ENCODE results near the gene LOXHD1.

The LOXHD1 gene

DNA sequence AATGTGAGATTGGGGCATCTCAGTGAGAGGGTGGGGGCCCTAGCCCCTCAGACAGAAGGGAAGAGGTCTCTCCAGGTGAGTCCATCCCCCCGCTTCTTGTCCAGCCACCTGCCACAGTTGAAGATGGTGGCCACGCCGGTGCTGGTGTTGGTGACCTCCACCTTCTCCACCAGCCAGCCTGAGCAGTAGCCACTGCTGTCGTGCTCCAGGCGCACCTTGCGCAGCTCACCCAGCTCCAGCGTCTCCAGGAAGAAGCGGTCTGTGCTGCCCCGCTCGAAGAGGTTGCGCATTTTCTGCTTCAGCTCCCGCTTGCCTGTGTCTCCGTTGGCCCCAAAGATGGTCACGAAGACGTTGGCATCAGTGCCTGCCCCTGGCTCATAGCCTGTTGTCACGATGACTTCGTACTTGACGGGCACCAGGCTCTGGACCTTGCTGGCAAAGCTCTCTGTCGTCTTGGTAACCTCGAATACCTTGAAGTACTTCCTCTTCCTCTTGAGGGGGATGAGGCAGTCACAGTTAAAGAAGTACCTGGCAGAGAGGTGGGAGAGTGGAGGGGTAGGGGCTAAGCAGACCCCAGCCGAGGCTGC lies 179.5 kb downstream of the LOXHD1 start:
- no peak for DNase-seq (ENCODE audit: low spot score)

DNA sequence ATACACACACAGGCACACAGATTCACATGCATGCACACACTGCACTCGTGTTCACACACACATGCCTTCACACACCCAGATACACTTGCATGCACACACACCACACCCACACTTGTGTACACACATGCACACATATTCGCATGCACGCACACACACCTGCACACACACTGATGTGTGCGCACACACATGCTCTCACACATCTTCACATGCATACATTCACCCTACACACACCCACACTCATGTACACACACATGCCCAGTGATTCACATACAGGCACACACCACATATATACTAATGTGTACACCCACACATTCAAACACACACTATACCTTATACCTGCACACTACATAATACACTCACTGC lies 181.6 kb downstream of the LOXHD1 start:
- no peak for DNase-seq (ENCODE audit: low spot score)

DNA sequence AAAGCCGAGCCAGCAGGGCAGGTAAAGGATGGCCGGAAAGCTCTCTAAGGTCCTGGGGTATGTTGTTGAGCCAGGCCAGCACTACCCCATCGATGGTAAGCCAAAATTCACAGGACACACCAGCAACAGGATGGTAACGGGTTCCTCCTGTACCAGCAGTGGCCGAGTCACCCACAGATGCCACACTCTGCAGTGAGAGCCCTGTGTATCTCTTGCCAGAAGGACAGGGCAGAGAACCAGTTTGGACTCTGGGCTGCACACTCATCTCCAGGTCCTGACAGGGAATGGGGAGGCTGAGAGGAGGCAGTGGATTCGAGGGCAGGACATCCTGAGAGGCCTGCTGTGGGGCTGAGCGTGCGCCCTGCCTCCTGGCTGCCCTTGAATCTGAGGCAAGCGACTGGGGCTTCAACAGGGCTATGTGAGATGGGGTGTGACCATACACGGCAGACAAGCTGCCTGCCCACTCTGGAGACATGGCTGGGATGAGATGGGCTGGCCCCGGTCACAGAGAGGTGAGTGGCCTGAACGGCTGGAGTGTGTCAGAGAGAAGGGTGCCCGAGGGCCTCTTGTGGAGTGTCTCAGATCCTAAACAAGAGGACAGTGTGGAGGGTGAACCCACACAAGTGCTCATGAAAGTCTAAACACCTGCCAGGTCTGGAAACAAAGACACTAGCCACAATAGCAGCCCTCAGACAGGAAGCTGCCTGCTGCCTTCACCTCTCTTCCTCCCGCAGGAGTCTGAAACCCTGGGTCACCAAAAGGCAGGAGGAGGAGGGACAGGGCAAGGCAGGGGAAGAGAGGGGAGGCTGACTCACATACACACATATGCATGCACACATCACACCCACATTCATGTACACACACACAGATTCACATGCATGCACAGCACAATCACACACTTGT lies 182.3 kb downstream of the LOXHD1 start:
- DNase-seq (ENCODE audit: low spot score), result peak; percentile 46

DNA sequence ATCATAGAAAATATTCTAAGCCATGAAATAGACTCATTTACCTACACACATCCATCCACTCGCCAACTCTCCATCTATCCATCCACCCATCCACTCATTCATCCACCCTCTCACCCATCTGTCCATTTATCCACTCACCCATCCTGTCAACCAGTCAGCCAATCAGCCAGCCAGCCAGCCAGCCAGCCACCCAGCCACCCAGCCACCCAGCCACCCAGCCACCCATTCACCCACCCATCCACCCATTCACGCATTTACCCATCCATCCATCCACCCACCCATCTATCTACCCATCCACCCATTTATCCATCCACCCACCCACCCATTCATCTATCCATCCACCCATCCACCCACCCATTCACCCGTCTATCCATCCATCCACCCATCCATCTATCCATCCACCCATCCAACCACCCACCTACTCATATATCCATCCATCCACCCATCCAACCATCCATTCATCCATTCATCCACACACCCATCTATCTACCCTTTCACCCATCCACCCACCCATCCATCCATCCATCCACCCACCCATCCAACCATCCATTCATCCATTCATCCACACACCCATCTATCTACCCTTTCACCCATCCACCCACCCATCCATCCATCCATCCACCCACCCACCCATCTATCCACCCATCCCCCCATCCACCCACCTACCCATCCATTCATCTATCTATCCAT lies 185.1 kb downstream of the LOXHD1 start:
- DNase-seq (ENCODE audit: low spot score), result no peak

DNA sequence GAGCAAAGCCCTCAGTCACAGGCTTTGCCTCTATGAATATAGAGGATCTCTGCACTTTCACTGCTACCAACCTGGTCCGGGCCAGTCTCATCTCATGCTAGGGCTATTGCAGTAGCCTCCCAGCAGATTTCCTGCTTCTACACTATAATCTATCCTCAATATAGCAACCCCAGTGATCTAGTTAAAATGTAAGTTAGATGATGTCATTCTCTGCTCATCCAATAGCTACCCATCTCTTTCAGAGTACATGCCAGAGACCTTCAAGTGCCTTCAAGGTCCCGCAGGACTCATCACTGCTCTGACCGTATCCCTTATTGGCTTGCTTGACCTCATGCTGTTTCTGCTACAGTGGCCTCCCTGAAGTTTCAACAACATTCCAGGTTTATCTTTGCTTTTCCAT lies 186.3 kb downstream of the LOXHD1 start:
- DNase-seq (ENCODE audit: low spot score), result no peak

DNA sequence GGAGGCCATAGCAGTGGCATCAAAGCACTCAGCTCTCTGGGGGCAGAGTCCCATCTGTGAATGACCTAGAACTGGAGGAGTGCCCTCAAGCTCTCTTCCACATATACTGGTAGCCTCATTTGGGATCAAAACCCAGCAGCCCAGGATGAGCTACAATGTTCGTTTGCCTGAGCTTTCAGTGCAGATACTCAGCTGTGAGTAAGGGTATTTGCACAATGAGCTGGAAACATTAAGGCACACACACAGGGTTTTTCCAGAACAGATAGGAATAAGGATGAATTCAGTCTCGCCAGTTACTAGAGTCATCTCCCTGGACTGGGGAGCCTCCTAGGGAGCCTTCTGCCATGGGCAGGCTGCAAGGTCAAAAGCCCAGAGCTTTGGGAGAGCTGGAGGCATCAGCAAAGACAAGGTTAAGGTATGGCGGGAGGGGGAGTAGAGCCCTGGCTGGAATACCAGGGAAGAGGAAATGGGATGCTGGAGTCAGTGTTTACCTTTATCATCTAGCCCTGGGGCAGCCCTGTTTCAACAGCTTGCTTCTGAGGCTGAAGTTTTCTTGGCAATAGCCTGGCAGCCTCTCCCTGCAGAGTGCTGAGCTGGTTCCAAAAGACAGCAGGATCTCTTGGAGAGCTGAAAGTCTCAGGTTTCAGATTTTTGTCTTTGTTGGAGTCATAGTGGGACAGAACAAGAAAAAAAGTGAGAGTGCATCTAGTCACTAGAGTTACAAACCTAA lies 187.7 kb downstream of the LOXHD1 start:
- DNase-seq (ENCODE audit: low spot score), result peak; percentile 77

DNA sequence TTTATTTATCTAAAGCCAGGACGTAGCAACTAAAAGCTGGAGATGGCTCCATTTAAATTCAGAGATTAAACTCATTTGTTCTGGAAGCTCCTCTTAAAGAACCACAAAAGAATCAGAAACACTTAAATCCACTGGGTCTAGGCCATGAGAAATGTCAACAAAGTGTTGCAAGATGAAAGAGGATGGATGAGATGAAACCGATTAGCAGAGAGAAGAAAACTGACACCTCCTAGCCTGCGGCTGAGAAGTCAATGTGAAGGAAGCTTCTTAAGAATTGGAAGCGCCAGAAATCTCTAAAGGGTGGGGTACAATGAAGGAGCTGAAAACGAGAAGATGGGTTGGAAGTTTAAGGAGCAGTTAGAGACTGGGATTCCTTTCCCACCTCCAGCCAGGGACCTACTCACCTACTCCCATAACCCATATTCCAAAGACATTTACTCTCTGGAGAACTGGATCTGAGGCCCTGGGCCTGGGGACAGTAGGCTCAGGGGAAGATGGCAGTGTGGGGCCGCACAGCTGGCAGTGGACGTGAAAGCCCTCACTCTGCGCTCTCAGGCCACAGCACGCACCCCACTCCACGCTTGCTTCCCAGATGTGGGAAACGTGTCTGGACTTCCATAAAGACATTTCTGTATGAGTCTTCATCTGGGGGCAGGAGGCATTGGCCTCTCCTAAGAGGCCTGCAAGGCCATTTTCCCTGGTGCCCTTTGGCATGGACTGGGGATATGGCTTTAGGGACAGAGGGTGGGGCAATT lies 188.4 kb downstream of the LOXHD1 start:
- no peak for DNase-seq (ENCODE audit: low spot score)

DNA sequence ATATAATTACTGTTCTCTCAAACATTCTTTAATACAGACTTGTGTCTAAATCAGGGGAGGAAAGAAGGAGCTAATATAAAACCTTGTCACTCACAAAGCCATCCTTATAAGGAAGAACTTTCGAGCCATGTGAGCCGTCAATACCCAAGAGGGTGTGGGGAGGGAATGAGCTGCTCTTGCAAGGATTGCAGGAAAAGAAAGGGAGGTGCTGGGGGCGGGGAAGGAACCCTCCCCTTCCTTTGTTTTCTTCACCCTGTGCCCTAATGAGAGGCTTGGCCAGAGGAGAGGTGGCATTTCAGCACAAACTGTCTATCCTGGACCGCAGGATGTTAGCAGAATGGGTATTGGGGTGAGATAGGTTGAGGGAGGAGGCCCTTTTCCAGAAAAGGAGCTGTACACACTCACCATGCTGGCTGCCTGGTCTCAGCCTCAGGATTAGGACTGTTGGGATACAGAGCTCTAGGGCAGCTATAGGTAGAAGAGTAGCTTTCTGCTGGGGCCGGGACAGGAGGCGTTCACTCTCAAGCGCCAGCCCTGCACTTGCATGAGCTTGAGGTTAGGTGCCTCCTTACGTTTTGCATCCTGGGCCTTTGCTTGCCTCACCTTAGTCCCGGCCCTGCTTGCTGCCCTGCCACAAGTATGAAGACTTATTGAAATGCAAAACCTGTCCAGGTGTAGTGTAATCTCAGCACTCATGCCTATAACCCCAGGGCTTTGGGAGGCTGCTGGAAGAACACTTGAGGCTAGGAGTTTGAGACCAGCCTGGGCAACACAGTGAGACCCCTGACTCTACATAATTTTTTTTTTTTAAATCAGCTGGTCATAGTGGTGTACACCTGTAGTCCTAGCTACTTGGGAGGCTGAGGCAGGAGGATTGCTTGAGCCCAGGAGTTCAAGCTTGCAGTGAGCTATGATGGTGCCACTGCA lies 190.5 kb downstream of the LOXHD1 start:
- no peak for DNase-seq (ENCODE audit: low spot score)

DNA sequence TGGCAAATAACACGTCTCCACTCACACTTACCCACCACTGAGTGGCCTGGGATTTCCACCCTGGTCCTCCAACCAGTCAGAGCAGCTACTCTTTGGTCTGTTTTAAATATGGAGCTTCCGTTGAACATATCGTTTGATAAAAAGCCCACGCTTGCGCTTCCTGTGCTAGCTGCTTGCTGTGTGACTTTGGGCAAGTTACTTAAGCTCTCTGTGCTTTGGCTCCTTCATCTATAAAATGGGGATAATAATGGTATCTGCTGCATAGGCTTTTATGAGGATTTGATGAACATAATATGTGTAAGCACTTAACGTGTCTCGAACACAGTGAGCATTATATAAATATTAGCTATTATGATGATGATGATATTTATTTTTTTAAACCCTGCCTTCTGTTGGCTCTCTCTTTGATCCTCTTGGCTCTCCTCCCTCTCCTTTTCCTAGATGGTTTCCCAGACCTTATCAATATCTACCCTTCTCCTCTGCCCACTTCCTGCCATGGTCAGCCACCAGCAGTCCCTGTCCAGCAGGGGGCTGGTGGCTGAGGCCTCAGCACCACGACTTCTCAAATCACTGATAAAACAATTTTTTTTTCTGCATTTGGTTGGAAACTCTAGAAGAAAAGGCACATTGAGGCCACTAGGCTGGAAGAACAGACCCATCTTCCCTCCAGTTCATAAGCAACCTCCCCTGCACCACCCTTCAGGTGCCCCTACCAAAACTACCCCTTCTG lies 191.9 kb downstream of the LOXHD1 start:
- no peak for DNase-seq (ENCODE audit: low spot score)

DNA sequence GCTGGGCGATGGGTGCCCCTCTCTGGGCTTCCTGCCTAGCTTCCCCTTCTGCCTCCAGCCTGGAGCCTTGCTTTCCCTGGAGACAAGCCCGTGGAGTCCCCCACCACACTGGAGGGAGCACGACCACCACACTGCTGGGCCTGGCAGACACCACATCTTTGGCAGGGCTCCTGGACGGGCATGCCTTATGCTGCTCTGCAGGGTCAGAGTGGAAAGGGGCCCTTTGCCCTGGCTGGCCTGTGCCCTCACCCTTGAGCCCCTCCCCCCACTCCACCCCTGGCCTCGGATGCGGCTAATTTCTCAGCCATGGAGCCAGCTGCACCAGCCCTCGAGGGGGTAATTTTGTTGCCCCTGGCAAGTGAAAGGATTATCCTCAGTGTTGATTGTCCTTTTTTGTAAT lies 194.5 kb downstream of the LOXHD1 start:
- DNase-seq (ENCODE audit: low spot score), result no peak

DNA sequence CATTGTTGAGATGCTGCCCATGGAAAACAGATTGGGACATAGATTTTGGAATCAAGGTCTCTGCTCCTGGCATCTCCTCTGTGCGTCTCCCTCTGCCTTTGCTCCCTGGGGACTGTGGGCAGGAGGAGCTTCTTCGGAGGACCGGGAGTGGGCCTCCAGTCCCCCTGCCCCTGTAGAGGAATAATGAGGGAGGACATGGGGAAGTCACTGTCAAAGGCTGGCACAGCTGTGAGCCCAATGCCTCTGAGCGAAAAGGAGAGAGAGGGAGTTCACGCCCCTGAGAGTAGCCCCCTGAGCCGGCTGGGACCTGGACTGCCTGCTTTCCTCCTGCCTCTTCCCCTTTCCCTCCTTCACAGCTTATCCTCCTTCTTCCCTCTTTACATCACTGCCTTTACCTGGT lies 195.0 kb downstream of the LOXHD1 start:
- DNase-seq (ENCODE audit: low spot score), result no peak

DNA sequence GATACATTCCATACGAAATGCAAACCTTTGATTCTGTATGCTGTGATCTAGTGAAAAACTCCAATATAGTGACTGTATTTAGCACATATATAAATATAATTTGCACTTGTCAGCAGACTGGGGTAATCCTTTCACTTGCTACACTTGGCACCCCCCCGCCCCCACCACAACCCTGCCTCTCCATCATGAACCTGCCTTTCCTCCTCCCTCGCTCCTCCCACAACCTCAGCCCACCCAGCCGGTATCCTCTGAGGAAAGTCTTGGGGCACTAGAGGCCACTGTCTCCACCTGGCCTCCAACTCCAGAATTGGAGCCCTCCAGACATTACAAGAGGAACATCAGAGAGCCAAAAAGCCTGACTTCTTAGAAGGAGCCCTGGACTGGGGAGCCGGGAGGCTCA lies 196.3 kb downstream of the LOXHD1 start:
- no peak for DNase-seq (ENCODE audit: low spot score)

DNA sequence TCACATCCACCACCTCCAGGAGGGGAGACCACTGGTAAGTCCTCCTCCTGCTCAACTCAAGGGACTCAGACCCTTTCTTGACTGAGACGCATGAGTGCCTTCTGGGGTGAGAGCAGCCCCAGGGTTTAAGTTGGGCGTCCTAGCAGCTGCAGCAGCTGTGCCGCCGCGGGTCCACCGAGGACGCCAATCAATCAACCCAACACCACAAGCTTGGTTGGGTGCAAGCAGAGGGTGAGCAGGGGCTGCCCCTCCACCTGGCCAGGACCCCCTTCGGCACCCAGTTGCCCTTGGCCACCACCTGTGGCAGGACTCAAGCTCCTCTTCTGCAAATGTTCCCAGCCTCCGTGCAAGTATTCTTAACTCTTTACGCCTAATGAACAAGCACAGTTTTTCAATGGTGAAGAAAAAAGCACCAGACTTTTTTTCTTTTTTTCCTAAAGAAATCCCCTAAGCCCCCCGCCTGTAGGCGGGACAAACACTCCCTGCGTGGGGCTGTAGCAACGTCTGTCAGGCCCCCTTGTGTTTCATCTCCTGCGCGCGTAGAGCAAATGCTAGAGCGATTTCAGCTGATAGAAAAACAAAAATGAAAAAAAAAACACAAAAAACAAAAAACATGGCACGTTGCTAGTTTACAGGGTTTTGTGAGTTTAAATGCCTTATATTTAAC lies 197.1 kb downstream of the LOXHD1 start:
- DNase-seq (ENCODE audit: low spot score), result no peak

DNA sequence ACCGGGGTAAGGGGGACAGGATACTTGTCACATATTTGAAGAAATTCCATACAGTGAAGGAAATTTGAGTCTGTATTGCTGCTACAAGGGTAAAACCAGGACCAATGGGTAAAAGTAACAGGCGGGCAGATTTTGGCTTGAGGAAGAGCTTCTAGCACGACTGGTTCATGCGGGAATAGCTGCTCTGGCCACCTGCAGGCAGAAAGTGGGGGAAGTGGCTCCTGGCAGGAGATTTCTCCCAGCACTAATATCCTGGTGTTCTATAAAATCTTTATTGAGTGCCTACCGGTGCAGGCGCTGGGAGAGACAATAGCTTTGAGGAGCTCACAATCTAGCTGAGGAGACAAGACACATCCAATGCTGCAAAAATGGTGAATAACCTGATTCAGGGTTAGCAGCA lies 198.5 kb downstream of the LOXHD1 start:
- no peak for DNase-seq (ENCODE audit: low spot score)

DNA sequence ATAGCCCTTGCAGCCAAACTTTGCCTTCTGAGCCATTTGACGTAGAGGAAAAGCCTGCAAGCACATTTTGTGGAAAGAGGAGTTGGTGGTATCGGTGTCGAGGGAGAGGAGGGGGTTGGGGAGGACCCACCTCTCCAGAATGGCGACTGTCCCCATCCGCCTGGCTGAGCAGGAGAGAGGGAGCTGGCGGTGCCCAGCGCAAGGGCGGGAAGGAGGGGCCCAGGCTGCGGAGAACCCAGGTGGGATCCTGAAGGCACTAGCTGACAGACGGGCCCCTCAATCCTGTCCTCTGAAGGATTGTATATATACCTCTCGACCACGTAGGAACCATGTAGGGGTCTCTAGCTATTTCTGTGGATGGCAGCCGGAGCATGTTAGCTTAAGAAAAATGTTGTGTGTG lies 200.3 kb downstream of the LOXHD1 start:
- no peak for DNase-seq (ENCODE audit: low spot score)

DNA sequence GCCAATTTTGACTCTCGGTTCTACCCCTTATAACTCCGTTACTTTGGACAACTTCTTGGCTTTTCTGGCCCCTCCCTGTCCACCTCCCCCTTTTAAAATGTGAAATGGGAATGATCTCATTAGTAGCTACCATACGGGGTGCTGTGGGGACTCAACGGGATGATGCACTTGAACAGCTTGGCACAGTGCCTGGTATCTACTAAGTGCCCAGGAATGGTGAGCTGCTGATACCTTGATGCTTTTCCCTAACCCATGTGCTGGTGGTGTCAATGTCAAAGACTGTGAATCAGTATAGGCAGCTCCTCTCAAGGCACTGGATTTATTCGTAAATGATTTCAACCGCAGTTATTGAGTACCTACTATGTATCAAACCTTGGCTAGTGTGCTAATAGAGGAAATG lies 204.2 kb downstream of the LOXHD1 start:
- DNase-seq (ENCODE audit: low spot score), result no peak

DNA sequence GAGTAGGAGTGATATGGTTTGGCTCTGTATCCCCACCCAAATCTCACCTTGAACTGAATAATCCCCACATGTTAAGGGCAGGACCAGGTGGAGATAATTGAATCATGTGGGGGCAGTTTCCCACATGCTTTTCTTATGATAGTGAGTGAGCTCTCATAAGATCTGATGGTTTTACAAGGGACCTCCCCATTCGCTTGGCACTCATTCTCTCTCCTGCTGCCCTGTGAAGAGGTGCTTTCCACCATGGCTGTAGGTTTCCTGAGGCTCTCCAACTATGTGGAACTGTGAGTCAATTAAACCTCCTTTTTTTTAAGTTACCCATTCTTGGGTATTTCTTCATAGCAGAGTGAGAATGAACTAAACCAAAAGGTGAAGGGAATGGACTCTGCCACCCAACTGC lies 207.5 kb downstream of the LOXHD1 start:
- DNase-seq (ENCODE audit: low spot score), result no peak

DNA sequence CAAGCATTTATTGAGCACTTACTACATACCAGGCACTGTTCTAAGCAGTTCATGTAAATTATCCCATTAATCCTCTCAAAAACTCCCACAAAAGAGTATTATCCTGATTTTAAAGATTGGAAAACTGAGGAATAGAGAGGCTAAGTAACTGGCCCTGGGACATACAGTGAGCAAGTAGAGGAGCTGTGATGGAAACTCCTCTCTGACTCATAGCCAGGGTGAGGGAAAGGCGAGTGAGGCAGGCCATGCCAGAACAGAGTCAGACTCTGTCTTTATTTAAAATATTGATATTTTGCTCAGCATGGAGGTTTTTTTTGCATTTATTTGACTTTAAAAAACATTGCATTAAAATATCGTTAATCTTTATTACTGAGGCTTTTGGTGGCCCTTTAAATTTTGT lies 208.0 kb downstream of the LOXHD1 start:
- DNase-seq (ENCODE audit: low spot score), result no peak

DNA sequence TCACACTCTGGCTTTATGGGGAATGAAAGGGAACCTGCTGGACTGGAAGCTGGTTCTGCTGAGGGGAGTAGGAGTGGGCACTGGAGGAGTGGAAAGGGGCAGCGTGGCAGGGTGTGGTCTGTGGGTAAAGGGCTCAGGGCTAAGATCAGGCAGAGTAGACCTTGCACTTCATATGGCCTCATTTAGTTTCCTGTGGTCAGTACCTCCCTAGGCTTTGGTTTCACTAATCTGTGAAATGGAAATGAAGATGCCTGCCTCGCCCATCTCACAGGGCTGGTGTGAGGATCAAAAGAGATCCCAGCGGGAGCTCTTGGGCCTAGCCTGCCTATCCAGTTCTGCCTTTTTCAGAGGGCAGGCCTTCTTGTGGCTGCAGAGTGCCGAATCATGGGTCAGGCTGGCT lies 208.7 kb downstream of the LOXHD1 start:
- DNase-seq (ENCODE audit: low spot score), result no peak

All from cerebellar cortex (tissue), 1 donor.